GM19240 (cell line): Measurements from ENCODE around the gene RSBN1.
"Not testable (repeated sequence)": the region's sequence is repeated elsewhere in the genome, so short reads cannot be mapped to it uniquely, and the experiment has no call there.

Experiments
- DNase-seq: peaks from one replicate; pipeline ENCODE4 v3.0.0; 2011; ENCODE audit warnings: low spot score; ENCODE audit not compliant: insufficient read length

RSBN1 gene

GRCh38 chr1:113782406-113782805, 29.9 kb downstream of the RSBN1 start:
- DNase-seq = no peak

DNA sequence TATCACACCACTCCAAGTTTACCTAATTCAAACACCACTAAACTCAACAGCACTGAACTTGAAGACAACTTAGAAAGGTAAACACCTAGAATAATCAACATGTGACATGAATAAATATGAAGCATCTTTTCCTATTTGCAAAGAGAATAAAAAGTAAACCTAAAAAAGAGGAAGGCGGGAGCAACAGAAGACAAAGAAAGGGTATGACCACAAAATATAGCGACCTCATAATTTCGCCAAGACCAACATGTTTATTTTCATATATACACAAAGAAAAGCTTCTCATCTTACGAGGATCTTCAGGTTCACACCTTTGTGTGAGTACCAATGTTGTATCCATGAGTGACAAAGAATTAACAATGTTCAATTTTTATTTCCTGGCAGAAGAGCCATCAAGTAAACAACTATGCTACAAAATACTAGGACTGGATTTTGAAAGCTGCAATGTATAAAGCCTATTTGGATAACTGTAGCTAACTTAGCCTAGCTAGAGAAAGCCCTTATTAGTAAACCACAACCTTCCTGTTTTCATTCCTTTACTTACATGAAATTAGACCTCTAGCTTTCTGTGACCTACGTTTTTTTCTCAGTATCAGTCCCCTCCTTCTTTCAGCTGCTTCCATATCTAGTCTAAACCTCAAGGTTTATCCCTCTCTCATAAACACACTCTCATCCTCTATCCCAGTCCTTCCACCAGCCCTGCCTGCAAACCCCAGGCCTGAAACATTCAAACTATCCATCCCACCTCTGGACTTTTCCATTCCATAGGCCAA, 31.7 kb downstream of the RSBN1 start:
- no peak for DNase-seq

- DNase-seq = no peak
Observed at GRCh38 chr1:113779542-113779941, 32.7 kb downstream of the RSBN1 start.

DNA sequence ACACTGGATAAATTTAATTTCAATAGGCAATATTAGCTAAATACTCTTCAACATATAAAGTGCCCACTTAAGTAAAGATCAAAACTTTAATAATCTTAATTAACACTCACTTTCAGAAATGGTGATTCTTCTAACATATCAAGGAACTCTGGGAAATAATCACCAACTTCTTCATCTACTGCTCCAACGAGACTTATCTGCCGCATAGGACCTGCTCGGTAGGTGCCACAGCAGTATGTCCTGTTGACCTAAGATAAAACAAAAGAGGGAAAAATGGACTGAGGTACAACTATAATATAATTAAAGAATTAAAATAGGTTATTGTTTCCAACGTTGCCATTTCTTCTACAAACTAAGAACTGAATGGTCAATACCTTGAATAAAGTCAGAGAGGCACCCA, 34.7 kb downstream of the RSBN1 start:
- DNase-seq = no peak

DNA sequence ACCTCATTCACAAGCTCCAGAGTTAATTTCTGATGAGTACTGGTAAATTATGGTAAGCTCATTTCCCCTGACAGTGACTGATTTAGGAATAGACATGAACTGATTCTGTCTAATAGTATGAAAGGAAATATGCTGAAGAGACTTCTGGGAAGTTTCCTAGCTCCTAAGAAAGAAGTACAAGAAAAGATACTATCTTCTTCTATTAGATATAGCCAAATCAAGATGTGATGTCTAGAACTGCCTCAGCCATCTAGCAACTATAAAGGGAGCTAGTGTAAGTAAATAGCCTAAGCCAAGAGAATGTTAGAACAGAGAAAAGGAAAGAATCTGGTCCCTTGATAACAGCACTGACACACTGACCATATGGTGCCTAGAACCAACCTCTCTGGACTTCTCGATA, 42.2 kb downstream of the RSBN1 start:
- DNase-seq = no peak

DNA sequence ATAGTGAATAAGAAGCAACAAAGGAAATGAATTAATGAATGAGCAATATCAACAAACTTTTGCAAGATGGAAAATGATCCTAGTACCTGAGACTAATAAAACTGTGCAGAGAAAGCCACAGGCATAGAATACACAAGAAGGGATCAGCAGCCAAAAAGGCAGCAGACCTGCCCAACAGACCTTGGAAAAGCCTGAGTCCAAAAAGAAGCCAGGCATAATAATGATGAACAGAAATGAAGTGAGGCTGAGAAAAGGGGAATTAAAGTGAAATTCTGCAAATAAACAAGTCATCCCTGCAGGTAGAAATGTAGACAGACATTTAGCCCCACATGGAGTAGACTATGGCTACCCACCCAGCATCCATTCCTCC, 42.7 kb downstream of the RSBN1 start:
- no peak for DNase-seq

DNA sequence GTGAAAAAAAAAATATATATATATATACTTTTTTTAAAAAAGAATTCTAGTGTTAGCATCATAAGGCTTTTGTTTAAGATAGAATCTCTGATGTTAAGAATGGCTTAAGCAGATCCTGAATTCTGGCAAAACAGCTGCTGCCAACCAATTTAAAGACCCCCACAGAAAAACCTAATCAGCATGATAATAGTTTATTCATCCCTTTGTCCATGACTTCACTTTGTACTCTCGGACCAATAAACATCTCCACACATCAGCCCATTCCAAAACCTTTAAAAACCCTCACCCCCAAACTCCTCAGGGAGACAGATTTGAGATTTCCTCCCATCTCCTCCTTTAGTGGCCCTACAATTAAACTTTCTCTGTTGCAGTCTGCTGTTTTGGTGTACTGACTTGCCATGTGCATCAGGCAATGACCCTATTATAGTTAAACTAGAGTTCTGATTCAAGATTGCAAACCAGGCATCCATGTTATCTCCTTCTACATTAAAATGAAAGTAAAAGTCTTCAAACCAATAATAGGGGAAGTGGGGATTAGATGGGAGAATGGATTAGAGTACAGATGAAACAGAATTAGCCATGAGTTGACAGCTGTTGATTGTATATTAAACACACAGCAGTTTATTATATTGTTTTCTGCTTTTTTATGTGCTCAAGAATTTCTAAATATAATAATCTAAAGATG, 43.2 kb downstream of the RSBN1 start:
- DNase-seq = no peak

- DNase-seq = no peak
Observed at GRCh38 chr1:113765306-113766230, 46.7 kb downstream of the RSBN1 start.

DNA sequence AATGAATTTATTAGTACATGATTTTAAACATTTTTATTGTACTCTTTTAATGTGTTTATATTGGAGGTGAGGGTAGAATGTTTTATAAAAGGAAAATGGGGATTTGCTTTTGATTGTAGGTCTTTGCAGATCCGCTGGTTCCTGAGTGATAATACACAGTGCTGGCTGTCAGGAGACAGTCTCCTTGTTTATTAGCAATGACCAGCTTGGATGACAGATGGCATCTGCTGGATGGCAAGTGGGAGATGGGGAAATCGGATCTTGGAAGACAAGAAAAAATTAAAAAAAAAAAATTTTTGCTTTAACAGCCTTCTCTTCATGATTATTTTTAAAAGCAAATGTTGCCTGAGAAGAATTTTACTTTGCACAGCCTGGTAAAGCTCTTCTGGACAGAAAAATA, 48.6 kb downstream of the RSBN1 start:
- no peak for DNase-seq

DNA sequence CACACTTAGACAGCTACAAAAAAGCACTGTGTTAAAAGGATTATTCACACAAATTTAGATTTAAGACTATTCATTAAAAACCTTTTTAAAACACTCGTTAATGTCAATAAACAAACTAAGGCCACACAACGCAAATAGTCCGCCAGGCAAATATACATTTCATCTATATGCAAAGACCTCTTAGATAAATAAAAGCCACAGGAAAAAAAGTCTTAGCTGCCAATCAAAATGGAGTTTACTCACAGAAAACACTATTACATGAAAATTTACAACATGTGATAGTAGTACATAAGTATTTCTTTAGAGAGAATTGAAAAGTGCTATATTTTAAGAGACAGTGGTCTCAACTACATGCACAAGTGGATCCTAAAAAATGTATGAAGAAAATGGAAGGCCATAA, 50.3 kb downstream of the RSBN1 start:
- DNase-seq = no peak

- DNase-seq = no peak
Observed at GRCh38 chr1:113760102-113761080, 51.9 kb downstream of the RSBN1 start.

DNA sequence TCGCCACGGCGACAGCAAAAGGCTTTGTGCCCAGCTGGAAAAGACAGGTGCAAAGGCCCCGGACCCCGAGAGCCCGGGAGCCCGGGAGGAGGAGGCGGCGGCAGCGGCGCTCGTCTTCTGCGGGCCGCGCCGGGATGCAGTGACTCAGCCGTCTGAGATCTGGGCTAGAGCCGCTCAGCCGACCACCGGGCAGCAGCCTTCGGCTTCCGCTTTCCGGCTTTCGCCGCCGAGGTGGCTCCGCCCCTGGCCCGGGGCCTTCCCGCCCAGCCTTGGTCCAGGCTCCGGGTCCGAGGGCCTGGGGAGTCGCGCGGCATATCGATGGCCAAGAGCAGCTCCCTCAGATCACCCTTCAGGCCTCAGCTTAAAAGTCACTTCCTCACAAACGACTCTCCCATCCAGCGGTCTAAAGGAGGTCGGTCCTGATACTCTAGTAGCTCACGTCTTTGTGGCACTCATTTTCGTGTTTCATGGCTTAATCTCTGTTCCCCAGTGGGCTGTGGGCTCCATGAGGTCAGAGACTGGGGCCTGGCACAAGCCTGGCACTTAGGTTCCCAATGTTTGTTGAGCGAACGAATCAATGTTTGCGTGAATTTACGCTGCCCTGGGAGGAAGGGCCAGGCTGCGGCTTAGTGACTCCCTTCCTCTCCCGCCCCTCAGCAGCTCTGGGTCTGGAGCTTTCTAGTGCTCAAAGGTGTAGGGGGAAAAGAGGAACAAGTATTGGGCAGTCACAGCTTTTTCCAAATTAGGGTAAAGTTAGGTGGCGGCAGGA, 52.8 kb downstream of the RSBN1 start, which contains the start of gene PHTF1:
PHTF1 (minus strand) TSS at position 154 of the 769 bp plus-strand sequence. CDS start 783 bp downstream, outside the sequence.
- DNase-seq = peak; percentile 27

DNA sequence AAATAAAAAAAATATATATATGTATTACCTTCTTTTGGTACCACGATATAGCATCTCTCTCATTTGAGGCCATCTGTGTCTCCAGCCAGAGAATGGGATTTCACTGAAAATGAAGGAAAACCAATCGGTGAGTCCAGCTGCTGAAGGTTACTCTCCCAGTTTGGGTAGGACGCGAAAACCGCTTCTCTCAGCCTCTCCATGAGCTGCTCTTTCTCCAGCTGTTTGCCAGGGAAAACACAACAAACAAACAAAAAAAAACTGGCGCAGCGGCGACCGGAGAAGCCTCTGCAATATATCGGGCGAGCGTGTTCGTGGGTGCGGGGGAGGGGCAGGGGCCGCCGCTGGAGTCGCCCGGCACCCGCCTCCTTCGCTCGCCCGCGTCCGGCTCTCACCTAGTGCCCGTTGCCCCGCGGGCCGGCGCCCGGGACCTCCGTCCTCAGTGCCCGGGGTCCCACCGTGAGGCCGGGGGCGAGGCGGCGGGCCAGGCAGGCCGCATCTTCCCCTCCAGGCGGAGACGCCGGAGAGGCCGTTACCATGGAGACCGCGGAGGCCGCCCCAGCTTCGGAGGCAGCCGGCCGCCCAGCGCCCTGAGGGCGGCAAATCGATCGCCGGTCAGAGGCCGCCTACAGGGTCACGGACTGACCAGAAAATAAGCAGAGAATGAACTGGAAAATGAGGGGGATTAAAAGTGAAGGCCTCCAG, 53.5 kb downstream of the RSBN1 start:
- peak; percentile 21 for DNase-seq

DNA sequence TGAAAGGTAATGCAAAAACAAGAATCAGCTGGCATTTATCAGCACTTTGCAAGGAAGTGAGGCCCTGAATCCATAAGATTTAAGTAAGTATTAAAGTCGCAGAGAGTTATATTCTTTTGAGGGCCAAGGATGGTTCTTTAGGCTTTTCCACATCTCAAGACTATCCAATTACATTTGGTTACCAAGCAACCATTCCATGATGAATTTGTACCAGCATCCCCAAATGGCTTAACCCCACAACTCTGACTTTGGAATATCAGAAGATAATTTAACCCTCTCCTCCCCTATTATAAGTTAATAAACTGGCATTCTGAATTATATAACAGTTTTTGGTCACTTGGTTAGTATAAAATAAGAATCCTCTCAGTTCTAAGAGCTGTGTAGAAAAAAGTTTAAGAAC, 55.8 kb downstream of the RSBN1 start:
- no peak for DNase-seq

- not testable (repeated sequence) for DNase-seq
Observed at GRCh38 chr1:113753333-113753732, 58.9 kb downstream of the RSBN1 start.

DNA sequence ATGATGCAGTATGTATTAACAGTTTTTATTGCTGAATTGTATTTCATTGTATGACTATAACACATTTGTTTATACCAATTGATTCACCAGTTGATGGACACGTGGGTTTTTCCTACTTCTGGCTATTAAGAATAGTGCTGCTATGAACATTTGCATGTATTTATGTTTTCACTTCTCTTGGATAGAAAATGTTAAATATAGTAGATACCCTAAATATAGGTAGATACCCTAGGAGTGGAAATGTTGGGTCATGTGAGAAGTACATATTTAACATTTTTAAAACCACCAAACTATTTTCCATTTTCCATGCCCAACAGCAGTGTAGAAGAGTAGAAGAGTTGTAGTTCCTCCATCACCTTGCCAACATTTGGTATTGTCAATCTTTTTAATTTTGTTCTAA, 60.8 kb downstream of the RSBN1 start:
- DNase-seq = no peak

- DNase-seq = no peak
Observed at GRCh38 chr1:113751114-113751513, 61.2 kb downstream of the RSBN1 start.

GRCh38 chr1:113749402-113749801, 62.9 kb downstream of the RSBN1 start:
- DNase-seq = no peak

GRCh38 chr1:113747376-113747775, 64.9 kb downstream of the RSBN1 start:
- DNase-seq = no peak
